K562 treated with DMSO at 1 percent for 24 hours (cell line): Measurements from ENCODE around the gene OR9K2. TPM values are rescaled to one million over a fixed set of nuclear protein-coding genes. Genes with fewer than 3 reads are reported as not detected.

Experiments
- total RNA-seq: library from RNA; unstranded; fragments of 300-600 nt; gene quantifications from 2 replicates; pipeline ENCODE4 v1.2.3, GENCODE V29; 2022; ENCODE audit warnings: low read depth; ENCODE audit not compliant: insufficient read depth

OR9K2 gene, protein sequence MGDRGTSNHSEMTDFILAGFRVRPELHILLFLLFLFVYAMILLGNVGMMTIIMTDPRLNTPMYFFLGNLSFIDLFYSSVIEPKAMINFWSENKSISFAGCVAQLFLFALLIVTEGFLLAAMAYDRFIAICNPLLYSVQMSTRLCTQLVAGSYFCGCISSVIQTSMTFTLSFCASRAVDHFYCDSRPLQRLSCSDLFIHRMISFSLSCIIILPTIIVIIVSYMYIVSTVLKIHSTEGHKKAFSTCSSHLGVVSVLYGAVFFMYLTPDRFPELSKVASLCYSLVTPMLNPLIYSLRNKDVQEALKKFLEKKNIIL
- total RNA-seq = not detected in 2 replicates

DNA sequence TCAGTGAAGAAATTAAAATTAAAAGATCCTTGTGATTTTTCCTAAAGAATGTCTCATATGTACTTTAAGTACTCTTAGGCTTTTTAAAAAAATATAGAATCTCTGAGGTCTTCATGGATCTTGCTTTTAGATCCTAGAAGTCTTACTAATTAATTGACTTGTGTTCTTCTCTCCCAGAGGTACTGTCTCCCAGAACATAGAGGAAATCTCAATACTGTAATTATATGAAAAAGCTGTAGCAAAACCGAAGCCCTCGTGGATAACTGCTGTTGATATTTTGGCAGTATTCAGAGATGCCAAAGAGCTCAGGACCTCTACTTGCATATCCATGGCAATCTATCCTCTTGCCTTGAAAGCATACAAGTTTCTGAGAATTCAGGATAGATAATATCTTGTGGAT lies at the start of gene OR9K2:
Gene OR9K2, plus strand, starts transcription at position 301 of the 400 bp plus-strand sequence. CDS start 3,429 bp downstream, outside the sequence.

Other genes starting within 250 kb of the OR9K2 start
- gene TESPA1, start 141.6 kb upstream of the OR9K2 start, total RNA-seq = 5.8 and 6.3 TPM in 2 replicates
- gene NEUROD4, start 106.4 kb upstream of the OR9K2 start, total RNA-seq = not detected in 2 replicates
- not detected in 2 replicates for gene OR10A7, start 94.6 kb downstream of the OR9K2 start, total RNA-seq
- not detected in 2 replicates for gene OR6C74, start 118.2 kb downstream of the OR9K2 start, total RNA-seq
- not detected in 2 replicates for gene OR6C6, start 170.2 kb downstream of the OR9K2 start, total RNA-seq
- gene OR6C1, start 187.9 kb downstream of the OR9K2 start, total RNA-seq = not detected in 2 replicates
- gene OR6C3, start 204.3 kb downstream of the OR9K2 start, total RNA-seq = not detected in 2 replicates
- not detected in 2 replicates for gene OR6C75, start 236.6 kb downstream of the OR9K2 start, total RNA-seq